H54 (cell line): ENCODE data around the gene ARHGAP25.

Experiments
- DNase-seq: peaks from one replicate; pipeline ENCODE4 v3.0.0; 2011; ENCODE audit warnings: low spot score, mixed read lengths; ENCODE audit not compliant: insufficient read length
- FAIRE-seq: peaks from 3 replicates; lab custom pipeline; 2011; peaks lifted over from hg19 to GRCh38; lab: Jason Lieb, UNC
- POLR2A ChIP-seq: IDR thresholded peaks from 2 replicates; pipeline ENCODE4 v1.6.1; 2011; ENCODE audit warnings: low read depth, mild to moderate bottlenecking, low read length

ARHGAP25 gene

DNA sequence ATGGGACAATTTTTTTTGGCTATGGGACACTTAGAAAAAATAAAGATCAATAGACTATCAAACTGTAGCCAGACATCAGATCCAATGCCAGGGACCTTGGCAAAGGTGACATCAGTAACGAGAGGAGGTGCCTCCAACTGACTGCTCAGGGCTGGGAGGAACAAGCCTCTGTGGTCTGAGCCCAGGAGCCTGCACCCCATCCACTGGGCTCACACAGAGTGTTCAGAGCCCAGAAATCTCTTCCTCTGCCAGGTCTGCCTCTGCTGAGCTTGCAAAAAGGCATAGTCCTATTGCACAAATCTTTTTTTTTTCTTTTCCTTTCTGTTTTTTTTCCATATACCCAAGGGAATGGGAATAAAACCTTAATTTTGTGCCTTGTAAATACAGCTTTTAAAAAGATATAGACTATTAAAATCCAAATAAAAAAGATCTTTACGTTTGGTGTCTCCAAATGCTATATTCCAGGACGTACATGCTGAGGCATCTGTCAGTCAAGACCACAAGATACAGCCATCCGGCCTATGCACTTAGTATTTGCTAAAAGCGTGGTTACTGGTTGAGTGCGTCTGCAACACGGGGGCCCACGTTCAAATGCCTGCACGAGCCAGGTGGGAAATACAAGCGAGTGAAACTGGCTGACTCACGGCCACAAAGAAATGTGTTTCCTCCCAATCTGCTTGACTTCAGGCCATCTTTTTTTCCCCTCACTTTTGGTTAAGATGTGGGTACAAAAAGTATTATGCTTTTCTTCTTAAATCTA, 7.8 kb upstream of the ARHGAP25 start:
- no peak for FAIRE-seq
- TF ChIP-seq POLR2A, result no peak
- DNase-seq, result no peak

DNA sequence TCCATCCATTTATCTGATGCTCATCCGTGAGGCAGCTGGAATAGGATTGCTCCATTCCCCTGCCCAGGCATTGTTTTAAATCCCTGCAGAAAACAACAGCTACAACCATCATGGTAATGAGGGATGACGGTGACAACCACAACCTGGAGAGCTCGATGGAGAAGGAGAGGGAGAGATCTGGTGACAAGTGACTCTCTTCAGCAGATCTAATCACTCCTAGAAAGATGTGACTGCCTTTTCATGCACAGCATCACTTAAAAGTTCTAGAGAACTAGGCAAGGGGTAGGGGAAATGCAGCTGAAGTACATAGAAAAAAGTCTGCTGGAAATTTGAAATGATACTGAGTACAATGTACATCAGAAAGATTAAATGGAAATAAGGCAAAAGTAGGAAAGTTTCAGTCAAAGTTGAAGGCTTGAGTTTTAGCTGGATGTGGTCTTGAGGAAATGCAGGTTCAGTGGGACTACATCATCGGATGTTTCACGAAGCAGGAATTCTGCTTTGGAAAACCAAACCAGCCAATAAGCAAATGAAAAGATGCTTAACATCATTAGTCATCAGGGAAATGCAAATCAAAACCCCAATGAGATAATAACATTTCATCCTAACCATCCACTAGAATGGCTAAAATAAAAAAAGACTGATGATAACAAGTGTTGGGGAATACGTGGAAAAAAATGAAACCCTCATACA, 6.8 kb upstream of the ARHGAP25 start:
- no peak for DNase-seq
- TF ChIP-seq POLR2A, result no peak
- no peak for FAIRE-seq

DNA sequence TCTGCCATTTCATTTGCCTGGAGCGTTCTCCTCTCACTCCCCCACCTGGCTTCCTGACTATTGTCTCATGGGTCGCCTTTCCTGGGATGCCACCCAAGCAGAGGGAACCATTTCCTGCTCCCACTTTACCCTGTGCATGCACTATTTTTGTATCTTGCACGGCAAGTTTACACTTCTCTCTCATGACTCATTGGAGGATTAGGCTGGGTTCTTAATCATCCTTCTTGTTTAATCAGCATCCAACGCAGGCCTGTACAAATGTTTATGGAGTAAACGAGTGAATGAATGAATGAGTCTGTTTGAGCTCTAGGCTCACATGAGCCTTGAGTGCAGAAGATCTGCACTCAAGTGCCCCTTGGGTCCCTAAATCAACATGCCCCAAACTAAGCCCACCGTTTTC, 3.8 kb upstream of the ARHGAP25 start:
- no peak for DNase-seq
- FAIRE-seq, result no peak

DNA sequence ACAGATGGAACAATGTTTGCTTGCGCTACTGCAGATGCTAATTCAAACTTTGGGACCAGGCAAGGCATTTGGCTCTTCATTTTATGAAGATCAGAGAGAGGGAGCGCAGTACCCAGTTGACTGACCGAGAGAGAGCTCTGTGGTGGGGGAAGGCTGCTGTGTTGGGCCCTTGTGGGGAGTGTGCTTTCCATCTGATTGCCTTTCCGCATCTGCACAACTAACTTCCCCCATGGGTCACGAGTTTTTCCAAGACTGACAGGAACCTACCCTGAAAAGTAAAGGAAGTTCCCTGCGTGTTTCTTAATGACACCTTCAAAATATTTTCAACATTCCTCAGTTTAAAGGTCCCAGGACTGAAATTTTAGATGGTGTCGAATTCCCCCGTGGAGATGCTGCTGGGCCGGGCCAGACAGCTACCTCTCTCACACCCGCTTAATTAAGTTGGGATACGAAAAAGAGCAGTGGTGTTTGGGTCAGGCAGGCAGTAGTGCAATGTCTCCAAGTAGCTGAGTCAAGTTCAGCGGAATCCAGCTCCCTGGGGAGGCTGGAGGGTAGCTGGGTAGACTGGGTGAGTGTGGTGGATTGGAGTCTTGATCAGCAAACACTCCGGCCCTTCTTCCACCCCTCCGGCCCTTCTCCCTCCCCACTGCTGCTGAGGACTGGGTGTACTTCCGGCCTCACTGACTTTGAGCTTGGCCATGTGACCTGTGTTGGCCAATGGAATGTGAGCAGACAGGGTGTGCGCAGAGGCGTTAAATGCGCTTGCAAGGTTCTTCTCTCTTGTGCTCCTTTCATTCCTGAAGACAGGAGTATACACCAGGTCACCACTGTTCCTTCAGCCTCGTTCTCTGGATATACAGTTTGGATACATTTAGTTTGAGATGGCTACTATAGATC, 2.3 kb upstream of the ARHGAP25 start:
- FAIRE-seq (no peak), DNase-seq (no peak)
- TF ChIP-seq POLR2A, result no peak

More for the DNA sequence above, 3.8 kb upstream of the ARHGAP25 start:
- TF ChIP-seq POLR2A, result no peak

DNA sequence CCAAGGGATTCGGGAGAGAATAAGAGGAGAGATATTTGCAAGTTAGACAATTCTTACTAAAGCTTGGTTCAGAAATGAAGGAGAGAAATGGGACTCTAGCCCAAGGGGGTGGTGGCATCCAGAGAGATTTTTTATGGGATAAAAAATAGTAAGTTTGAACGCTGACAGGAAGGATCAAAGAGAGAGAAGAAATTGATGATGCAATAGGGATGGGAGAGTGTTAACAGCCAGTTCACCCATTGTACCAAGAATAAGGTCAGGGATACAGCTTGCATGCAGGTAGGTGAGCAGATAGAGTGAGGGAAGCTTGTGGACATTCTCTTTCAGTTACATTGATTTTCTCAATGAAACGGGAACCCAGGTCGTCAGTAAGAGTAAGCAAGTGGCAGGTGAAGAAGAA, 1.2 kb upstream of the ARHGAP25 start:
- TF ChIP-seq POLR2A, result no peak
- FAIRE-seq (no peak), DNase-seq (no peak)

DNA sequence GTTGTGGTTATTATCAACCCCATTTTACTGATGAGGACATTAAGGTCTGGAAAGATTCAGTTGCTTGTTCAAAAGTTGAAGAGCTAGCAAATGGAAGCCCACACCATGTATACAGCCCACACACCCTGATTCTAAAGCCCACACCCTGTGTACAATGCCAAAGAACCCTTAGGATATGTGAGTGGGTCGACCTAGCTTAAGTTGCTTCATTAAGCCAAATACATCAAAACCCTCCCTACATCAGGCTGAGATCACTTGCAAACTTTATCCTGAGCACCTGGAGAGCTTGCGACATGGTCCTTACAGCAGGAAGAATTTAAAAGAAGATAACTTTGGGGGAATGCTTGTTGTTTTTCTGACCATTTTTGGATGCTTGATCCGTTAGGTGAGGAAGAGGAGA, 435 bp upstream of the ARHGAP25 start:
- DNase-seq (no peak), FAIRE-seq (no peak)
- no peak for TF ChIP-seq POLR2A

DNA sequence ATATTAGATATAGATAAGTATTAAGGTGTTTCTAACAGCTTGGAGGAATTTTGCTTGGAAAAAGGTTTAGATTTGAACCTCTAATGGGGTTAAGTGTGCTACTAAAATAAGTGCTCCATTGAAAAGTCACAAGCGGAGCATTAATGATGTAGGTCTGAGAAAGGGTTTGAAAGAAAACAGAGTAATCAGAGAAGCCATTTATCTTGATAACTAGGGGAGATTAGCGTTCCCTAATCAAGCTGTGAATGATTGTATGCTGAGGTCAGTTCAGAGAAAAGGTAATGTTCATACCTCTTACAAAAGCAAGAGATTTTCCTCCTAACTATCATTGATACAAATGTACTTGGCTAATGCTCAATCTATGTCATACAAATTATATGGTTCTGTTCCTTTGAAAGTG, 1.5 kb downstream of the ARHGAP25 start:
- FAIRE-seq (no peak), DNase-seq (no peak)
- no peak for TF ChIP-seq POLR2A

DNA sequence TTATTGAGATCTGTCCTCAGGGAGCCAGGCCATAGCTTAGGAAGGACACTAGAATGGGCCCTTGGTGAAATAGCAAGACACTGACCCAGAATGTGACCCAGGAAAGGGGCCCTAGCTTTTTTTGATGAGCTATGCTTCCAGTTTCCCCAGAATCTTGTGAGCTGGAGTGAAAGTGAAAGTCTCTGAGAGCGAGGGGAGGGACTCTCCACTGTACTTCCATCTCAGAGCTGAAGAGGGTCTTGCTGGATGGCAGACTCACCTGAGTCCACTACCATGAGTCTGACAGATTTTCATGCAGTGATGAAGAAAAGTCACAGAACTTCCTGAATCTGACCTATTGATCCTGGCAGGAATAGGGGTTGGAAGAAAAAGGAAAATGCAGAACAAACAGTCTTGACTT, 3.1 kb downstream of the ARHGAP25 start:
- DNase-seq, result no peak
- TF ChIP-seq POLR2A, result no peak
- FAIRE-seq, result no peak

DNA sequence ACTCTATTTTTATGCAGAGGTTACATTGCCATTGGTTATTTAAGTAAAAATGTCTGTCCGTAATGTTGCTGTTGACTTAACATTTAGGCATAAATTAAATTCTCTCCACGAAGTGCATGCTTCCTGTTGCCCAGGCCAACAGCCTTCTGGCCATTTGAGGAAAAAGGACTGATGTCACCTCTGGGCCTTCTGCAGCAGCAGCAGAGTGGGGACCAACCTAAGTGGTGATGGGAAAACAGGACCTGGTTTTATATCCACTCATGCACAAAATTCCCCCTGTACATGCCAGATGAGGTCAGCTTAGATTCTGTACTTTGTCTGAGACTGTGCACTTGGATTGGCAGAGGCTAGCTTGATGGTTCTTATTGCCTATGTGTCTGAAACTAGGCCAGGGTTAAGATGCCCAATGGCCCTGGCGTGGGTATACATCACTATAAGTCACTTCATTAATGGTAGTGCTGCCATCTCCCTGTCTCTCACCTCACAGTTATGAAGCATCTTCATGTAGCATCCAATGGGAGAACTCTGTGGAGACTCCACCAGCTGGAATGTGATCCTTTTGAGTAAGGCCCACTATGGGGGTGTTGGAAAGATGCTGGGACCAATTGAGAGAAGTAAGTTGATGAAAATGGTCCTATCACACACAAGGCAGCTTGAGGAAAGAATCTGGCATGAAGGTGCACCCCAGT, 4.4 kb downstream of the ARHGAP25 start:
- DNase-seq, result no peak
- no peak for TF ChIP-seq POLR2A
- FAIRE-seq, result no peak

DNA sequence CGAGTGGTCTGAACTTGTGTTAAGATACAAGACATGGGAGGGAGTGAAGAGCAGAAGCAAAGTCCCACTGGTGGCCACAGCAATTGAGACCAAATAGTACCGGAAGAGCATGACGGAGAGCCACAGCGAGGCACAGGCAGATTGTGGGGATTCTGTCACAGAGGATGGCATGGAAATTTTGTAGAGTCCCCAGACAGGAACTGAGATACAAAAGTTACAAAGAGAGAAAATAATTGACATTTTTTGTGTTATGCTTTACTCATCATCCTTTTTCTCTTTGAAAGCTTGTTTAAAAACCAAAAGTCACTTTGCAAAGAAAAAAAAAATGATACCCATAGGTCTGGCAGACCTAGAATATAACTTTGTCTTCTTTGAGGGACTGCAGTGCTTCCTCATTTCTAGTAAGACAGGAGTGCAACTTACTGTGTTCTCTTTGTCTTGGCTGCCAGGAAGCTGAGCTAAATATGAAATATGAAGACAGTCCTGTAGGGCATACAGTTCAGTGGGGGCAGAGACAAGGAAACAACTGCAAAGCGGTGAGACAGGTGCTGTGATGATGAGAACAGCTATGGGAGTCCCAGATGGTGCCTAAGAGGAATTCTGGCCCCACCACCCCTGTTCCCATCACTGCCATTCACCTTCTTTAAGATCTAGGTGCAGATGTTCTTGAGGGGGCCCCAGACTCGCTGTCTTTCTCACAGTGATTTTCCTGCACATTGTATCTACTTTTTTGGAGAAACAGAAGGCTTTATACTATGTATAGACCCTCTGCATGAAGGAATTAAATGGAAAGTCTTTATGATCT, 5.2 kb downstream of the ARHGAP25 start:
- DNase-seq (no peak), FAIRE-seq (no peak)
- TF ChIP-seq POLR2A, result no peak

DNA sequence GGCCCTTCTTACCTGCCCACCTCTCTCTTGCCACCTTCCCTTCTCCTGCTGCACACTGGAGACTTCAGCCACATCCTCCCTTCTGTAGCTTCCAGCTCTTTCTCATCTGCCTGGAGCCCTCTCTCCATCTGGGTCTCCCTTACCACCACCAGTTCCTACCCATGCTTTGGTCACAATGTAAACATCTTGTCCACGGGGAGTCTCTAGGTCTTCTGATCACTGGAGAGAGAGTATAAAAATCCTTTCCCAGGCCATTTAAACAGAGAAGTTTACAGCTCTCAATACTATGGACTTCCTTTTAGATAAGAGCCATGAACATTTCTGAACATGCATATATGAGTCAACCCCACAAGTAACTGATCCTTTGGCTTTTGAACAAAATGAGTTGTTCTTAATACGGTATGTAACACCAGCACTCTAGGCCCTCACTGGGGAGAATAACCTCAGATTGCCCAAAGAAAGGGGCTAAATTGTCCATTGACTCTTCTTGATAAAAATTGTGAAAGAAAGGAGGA, 5.8 kb downstream of the ARHGAP25 start:
- FAIRE-seq (no peak), DNase-seq (no peak)
- no peak for TF ChIP-seq POLR2A

DNA sequence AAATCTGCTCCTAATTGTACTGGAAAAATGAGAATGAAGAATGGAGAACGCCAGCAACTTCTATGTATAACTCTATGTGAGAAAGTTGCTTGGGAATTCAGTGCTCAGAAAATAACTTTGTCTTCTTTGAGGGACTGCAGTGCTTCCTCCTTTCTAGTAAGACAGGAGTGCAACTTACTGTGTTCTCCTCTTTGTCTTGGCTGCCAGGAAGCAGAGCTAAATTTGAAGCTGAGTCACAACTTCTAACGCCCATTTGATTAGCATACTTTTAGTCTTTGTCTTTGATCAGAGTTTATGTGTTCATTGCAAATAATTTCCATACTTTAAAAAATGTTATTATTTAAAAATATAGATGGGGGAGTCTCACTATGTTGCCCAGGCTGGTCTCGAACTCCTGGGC, 6.6 kb downstream of the ARHGAP25 start:
- DNase-seq, result no peak
- no peak for TF ChIP-seq POLR2A
- no peak for FAIRE-seq
